NCI-H128 (cell line): ENCODE results near the gene RAB12.
A peak's percentile ranks its signal among the peaks of the same experiment; 100 is the strongest.
"Not testable (repeated sequence)": the region's sequence is repeated elsewhere in the genome, so short reads cannot be mapped to it uniquely, and the experiment has no call there.

ENCODE experiments used
- DNase-seq: peaks from one replicate; lab custom pipeline; 2025; ENCODE audit not compliant: unreplicated experiment; lab: John Stamatoyannopoulos, UW

The RAB12 gene

GRCh38 chr18:8611916-8612576 lies 2.8 kb downstream of the RAB12 start:
- DNase-seq = no peak

- DNase-seq = no peak
Observed at GRCh38 chr18:8614875-8615274, 5.6 kb downstream of the RAB12 start.

DNA sequence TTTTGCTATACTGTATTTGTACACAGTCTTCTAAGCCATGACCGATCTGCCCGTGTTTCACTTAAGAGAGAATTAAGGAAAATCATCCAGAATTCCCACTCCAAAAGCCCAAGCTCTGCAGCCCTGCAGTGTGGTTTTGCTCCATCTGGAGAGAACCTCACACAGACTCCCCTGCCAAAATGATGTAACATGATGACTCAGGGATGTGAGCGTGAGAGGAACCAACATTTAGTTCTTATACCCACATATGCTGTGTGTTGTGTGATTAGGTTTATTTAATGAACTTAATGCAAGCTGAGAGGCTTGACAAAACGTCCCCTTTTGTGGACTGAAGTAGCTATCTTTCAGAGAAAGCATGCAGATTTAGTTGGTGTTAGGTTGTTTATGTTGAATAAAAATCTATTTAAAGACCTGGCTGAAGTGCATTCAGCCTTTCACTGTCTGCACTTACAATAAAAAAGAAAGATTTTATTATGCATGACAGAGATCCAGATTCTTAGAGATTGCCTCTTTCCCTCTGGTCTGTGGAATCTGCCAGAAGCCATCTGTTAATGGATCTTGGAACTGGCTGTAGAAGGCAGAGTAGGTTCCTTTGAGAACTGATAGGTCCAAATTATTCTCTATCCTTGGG lies 6.3 kb downstream of the RAB12 start:
- peak; percentile 72 for DNase-seq

- no peak for DNase-seq
Observed at GRCh38 chr18:8616028-8616401, 6.8 kb downstream of the RAB12 start.

DNA sequence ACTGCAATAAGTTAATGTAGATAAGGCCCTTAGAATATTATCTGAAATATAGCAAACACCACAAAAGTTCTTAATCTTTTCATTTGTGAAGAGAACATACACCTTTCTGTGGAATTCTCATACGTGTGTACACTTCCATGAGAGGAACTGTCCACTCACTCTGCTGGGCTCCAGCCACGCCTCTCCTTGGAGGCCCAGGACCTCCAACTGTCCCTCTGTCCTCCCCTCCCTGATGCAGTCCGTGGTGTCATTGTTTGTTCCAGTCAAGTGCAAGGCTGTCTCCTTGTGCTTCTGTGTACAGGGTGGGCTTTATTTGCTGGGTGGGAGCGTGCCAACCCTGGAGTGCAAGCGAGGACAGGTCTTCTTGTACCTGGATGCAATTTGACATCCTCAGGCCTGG lies 8.7 kb downstream of the RAB12 start:
- DNase-seq = no peak

DNA sequence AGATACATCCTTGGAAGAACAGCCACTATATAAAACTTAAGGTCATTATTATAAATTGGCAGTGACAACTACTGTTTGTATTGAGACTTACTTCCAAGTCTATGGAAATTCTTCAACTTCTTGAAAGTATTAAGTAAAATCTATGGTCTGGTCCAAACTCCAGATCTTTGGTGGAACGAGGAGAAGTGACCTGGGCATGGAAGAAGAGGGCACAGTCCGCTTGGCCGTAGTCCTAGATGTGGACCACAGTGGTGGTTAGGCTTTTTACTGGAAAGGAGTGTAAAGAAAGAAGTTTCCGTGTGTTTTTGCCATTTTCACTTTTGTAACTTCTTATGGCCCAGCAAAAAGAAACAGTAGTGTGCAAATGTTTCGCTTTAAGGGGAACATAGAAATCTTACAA lies 9.8 kb downstream of the RAB12 start:
- DNase-seq = no peak

DNA sequence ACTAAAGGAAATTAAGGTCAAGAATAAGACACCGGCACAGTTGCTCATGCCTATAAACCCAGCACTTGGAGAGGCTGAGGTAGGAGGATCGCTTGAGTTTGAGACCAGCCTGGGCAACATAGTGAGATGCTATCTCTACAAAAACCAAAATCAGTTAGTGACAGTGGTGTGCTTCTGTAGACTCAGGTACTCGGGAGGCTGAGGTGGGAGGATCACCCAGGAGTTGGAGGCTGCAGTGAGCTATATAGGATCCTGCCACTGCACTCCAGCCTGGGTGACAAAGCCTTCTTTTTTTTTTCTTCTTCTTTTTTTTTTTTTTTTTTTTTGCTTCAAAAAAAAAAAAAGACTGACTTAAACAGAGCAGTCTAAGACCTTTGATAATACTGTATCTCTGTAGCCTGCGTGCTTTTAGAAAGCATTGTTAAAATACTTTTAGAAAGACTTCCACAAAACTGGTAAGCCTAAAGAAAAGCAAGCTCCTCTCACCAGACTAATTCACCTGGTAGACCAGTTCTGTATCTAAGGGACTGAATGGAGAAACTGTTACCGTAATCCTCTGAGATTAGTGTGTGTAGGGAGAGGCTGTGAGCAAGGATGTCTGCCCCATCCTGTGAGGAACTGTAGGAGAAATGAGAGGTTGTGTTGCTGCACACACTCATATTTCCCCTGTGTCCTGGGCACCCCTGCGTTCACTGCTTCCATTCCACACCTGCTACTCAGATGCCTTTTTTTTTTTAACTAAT lies 10.8 kb downstream of the RAB12 start:
- DNase-seq = no peak

- DNase-seq = no peak
Observed at GRCh38 chr18:8620845-8621244, 11.6 kb downstream of the RAB12 start.

- not testable (repeated sequence) for DNase-seq
Observed at GRCh38 chr18:8622625-8623024, 13.4 kb downstream of the RAB12 start.

DNA sequence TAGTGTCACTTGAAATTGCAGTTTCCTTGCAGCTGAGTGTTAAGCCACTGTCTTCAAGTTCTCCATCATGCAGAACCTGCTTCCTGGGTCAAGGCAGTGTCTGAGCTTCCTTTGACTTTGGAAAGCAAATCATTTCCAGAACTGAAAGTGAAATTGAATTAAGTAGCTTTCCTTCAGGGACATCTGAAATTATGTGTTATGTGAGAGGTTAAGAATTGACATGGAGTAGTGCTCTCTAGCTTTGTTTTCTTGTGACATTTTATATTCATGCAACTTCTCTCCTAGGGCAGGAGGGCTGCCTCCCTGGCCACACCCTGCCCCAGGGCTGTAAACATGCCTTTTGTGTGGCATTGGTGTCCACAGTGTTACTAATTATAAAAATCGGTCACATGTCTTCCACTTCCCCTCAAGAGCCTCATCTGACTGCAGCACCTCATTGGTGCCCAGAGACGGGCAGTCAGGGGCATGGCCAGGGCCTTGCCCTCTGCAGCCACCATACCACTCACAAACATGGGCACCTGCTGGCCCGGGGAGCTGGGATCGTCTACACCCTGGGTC lies 14.4 kb downstream of the RAB12 start:
- no peak for DNase-seq

DNA sequence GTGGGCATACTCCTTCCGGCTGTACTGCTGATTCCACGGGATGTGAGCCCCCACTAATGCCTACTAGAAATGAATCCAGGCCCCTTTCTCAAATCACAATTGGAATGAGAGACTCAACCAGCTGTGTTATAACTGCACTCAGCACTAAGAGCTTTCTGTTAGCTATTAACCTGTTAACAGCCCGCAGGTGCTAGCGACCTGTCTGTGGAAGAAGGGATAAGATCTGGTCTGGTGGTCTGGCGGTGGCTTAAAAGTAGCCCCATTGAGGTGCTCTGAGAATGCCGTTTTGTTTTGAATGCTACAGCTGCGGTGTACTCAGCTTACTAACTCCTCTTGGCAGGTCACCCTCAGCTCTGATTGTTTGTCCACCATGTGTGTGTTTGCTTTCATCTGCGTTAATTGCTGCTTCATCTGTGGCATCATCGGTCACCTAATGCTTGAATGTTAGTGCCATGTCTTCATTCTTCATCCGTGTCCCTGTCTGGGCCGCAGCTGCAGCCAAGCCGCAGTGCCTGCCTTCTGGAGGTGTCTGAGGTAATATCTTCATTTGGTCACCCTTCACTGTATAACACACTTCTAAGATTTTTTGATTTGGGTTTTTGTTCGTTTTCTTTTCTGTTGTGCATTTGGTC lies 16.3 kb downstream of the RAB12 start:
- no peak for DNase-seq

- no peak for DNase-seq
Observed at GRCh38 chr18:8626414-8627106, 17.3 kb downstream of the RAB12 start.

GRCh38 chr18:8627107-8627472 lies 17.9 kb downstream of the RAB12 start:
- no peak for DNase-seq

GRCh38 chr18:8627540-8627939 lies 18.3 kb downstream of the RAB12 start:
- DNase-seq = no peak

GRCh38 chr18:8629602-8630001 lies 20.4 kb downstream of the RAB12 start:
- no peak for DNase-seq

DNA sequence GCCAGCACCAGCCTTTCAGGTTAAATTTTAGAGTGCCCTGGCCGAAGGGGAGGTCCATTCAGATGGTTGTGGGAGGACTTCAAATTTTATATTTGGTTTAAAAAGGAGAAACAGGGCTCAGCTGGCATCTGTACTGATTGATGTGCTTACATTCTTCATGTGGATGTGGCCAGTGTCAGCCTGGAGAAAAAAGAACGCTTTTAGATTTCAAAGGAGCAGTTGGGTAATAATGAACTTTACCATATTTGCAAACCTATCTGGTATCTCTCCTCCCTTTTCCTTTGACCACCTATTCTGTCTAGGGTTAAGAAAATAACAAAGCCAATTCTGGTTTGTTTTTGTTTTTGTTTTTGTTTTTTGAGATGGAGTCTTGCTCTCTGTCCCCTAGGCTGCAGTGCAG lies 21.3 kb downstream of the RAB12 start:
- DNase-seq = no peak

GRCh38 chr18:8631265-8631664 lies 22.0 kb downstream of the RAB12 start:
- no peak for DNase-seq

DNA sequence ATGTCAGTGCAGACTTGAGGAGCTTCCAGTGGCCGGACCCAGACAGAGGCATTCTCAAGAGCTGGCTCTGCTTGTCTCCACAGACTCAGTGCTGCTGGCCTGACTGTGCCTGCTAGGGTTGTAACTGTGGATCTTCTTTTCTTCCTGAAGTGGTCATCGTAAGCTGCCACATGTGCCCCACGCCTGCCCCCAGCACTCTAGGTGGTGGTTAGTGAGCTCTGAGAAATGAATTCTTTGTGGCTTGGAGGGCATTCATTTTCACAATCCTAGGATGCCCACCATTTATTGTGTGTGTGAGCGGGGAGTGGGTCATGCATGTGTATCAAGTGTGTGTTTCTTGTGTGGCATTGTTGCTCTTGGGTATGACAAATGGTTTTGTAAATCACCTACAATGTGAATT lies 23.1 kb downstream of the RAB12 start:
- DNase-seq = no peak

GRCh38 chr18:8634508-8634907 lies 25.3 kb downstream of the RAB12 start:
- DNase-seq = no peak

GRCh38 chr18:8635087-8635486 lies 25.9 kb downstream of the RAB12 start:
- no peak for DNase-seq

GRCh38 chr18:8639762-8640161 lies 30.5 kb downstream of the RAB12 start:
- no peak for DNase-seq
